ENCODE results near the gene TMTC2. TPM values are rescaled to one million over a fixed set of nuclear protein-coding genes. Genes with fewer than 3 reads are reported as not detected.

The TMTC2 gene
- total RNA-seq, 1 donor from 2014 or later = 2.2 TPM

GRCh38 chr12:82666830-82667229, 19.9 kb upstream of the TMTC2 start:
- no peaks in the 10 kb centered on the region for H3K9me3 Mint-ChIP-seq
- POLR2A ChIA-PET = no interaction called here
- no peak for TF ChIP-seq CTCF (IDR thresholded peaks at IDR 0.05)
- intact Hi-C loops (cut with micrococcal nuclease) = no loop called here
- no peaks in the 10 kb centered on the region for H3K36me3 Mint-ChIP-seq (ENCODE audit: low read depth)
- CTCF ChIA-PET = interaction anchor here (0.6 kb wide), 1 partner anchor 82 kb away, joined by 3 read pairs; no protein-coding TSS in a partner anchor
- H3K4me1 Mint-ChIP-seq = no peaks in the 10 kb centered on the region
- H3K27ac Mint-ChIP-seq = no peak overlapping the region
- DNase-seq (no peak), ATAC-seq (ENCODE audit: low read depth) (no peak)
- H3K4me3 Mint-ChIP-seq = no peak overlapping the region
- H3K27me3 Mint-ChIP-seq = peaks cover 3% of the 10 kb centered on the region

DNA sequence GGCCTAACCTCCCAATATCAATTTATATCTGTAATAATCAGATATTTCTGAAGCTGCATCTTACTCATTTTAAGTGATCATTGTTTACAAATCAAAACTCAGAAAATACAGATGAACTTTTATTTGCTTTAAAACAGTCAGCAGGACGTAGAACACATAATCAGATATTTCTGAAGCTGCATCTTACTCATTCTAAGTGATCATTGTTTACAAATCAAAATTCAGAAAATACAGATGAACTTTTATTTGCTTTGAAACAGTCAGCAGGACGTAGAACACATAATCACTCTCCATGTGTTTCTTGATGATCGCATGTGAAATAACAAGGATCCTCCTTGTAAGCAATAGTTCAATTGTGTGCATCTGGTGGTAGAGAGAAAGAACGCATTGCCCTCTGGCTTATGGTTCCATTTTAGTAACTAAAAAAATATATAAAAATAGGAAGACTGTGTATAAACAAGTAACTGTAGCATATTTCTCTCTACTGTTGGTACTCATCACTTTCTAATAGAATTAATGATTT, 15.0 kb upstream of the TMTC2 start:
- CTCF ChIA-PET = no interaction called here
- no peak overlapping the region for H3K4me3 Mint-ChIP-seq
- H3K27ac Mint-ChIP-seq = no peak overlapping the region
- no peak for TF ChIP-seq CTCF (IDR thresholded peaks at IDR 0.05)
- H3K27me3 Mint-ChIP-seq = peaks cover 3% of the 10 kb centered on the region
- no peaks in the 10 kb centered on the region for H3K9me3 Mint-ChIP-seq
- H3K36me3 Mint-ChIP-seq (ENCODE audit: low read depth) = no peaks in the 10 kb centered on the region
- H3K4me1 Mint-ChIP-seq = no peaks in the 10 kb centered on the region
- ATAC-seq (ENCODE audit: low read depth) (no peak), DNase-seq (no peak)
- POLR2A ChIA-PET = no interaction called here
- intact Hi-C loops (cut with micrococcal nuclease) = no loop called here

GRCh38 chr12:82672811-82673495, 13.8 kb upstream of the TMTC2 start:
- H3K9me3 Mint-ChIP-seq = no peaks in the 10 kb centered on the region
- ATAC-seq (ENCODE audit: low read depth) (no peak), DNase-seq (no peak)
- intact Hi-C loops (cut with micrococcal nuclease) = no loop called here
- H3K4me1 Mint-ChIP-seq = no peaks in the 10 kb centered on the region
- no peak overlapping the region for H3K27ac Mint-ChIP-seq
- TF ChIP-seq CTCF (IDR thresholded peaks at IDR 0.05) = no peak
- ChIA-PET POLR2A (no interaction called here), CTCF (no interaction called here)
- H3K36me3 Mint-ChIP-seq (ENCODE audit: low read depth) = no peaks in the 10 kb centered on the region
- peaks cover 3% of the 10 kb centered on the region for H3K27me3 Mint-ChIP-seq
- no peak overlapping the region for H3K4me3 Mint-ChIP-seq

DNA sequence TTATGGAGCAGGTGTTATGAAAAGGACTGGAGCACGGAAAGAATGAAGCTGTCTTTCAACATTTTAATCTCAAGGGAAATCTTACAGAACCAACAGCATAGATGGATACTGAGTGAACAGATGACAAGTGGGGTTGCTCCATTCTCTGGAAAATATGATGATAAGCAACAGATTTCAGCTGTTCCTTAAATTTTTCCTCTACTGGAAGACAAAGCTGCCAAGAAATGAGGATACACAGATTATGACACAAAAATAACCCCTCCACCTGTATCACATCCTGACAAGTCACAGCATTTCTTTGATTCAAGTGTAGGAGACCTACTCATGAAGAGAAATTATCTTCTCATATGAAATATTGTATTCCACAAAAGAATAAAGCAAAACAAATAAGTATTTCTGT, 13.0 kb upstream of the TMTC2 start:
- no peak for ATAC-seq (ENCODE audit: low read depth)
- no peak overlapping the region for H3K27ac Mint-ChIP-seq
- intact Hi-C loops (cut with micrococcal nuclease) = no loop called here
- no peak overlapping the region for H3K4me3 Mint-ChIP-seq
- POLR2A ChIA-PET = no interaction called here
- H3K9me3 Mint-ChIP-seq = no peaks in the 10 kb centered on the region
- H3K36me3 Mint-ChIP-seq (ENCODE audit: low read depth) = no peaks in the 10 kb centered on the region
- TF ChIP-seq CTCF (IDR thresholded peaks at IDR 0.05) = no peak
- CTCF ChIA-PET = no interaction called here
- no peaks in the 10 kb centered on the region for H3K4me1 Mint-ChIP-seq
- H3K27me3 Mint-ChIP-seq = peaks cover under 1% of the 10 kb centered on the region
- no peak for DNase-seq

DNA sequence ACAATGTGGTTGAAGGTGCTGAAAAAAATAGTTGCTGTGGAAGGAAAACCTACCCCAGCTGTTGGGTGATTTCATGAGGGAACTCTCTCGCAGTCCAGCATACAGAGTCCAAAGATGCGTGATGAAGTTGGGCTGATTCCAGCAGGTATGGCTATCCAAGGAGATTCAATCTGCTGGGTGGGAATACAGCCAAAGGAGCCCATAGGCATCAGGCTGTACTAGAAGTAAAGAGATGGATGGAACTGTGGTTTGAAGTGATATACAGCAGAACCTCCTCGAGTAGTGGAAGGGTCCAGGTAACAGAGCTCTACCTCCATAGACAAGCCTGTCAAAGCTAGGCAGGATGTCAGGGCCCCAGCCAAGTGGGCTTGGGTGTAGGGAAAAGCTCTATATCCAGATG, 11.5 kb upstream of the TMTC2 start:
- intact Hi-C loops (cut with micrococcal nuclease) = no loop called here
- Mint-ChIP-seq H3K36me3 (ENCODE audit: low read depth) (no peaks in the 10 kb centered on the region), H3K9me3 (no peaks in the 10 kb centered on the region), H3K27me3 (no peaks in the 10 kb centered on the region), H3K4me3 (no peak overlapping the region), H3K4me1 (no peaks in the 10 kb centered on the region), H3K27ac (no peak overlapping the region)
- ATAC-seq (ENCODE audit: low read depth) = no peak
- no peak for DNase-seq
- ChIA-PET CTCF (interaction anchor here (2.4 kb wide), 1 partner anchor 11 kb away, joined by 9 read pairs; the partner anchor contains the start of gene TMTC2), POLR2A (no interaction called here)
- TF ChIP-seq CTCF (IDR thresholded peaks at IDR 0.05) = no peak

Data from activated B cell treated with CpG ODN at 0.5 μM for 24 hours (primary cell).